Lower lobe of right lung (tissue), 2 donors: ENCODE measurements around the gene STARD3NL. TPM values are rescaled to one million over a fixed set of nuclear protein-coding genes. Genes with fewer than 3 reads are reported as not detected.

Experiments
- ATAC-seq, 2 donors: fragments of 200-7000 bp; cut with Tn5 transposase; one replicate each; pipeline ENCODE4 v1.9.1; 2020 to 2022; ENCODE audit warnings: mild to moderate bottlenecking in 2 of 2, moderate library complexity in 2 of 2
- DNase-seq: peaks from one replicate; pipeline ENCODE4 v3.0.0-alpha.2; 2020
- H3K27ac ChIP-seq: fragments of 200-600 bp; one replicate; pipeline ENCODE4 v1.8.0; 2022
- H3K27me3 ChIP-seq: fragments of 200-600 bp; one replicate; pipeline ENCODE4 v1.8.0; 2022; ENCODE audit warnings: low read depth
- H3K36me3 ChIP-seq: fragments of 200-600 bp; one replicate; pipeline ENCODE4 v1.8.0; 2022; ENCODE audit warnings: mild to moderate bottlenecking
- H3K4me1 ChIP-seq: fragments of 200-600 bp; one replicate; pipeline ENCODE4 v1.8.0; 2022
- H3K4me3 ChIP-seq: fragments of 200-600 bp; one replicate; pipeline ENCODE4 v1.8.0; 2022; ENCODE audit warnings: mild to moderate bottlenecking
- H3K9me3 ChIP-seq: fragments of 200-600 bp; one replicate; pipeline ENCODE4 v1.8.0; 2022
- CTCF ChIP-seq: fragments of 200-600 bp; IDR thresholded peaks from one replicate; pipeline ENCODE4 v1.8.0; 2022; ENCODE audit warnings: antibody characterized with exemption, mild to moderate bottlenecking
- intact Hi-C: fragments of 100-400 bp; cut with DNase I; formaldehyde crosslinking; loops from one replicate; pipeline ENCODE4 v1.11.0; 2022
- total RNA-seq: library from RNA; stranded (reverse); fragmentation: NEBNext Ultra II Directional; extraction: Animal tissue kit (Norgen Biotek cat#: 25700); gene quantifications from one replicate; pipeline ENCODE4 v1.2.1, GENCODE V29; 2021
- donor health status: DM: no; HTN: yes; CAD: no; lungs with severe emphysema.

The STARD3NL gene
- total RNA-seq, 1 donor from 2014 or later = 49.8 TPM

GRCh38 chr7:38142736-38143135 is 35.3 kb upstream of the STARD3NL start:
- intact Hi-C loops = no loop called here
- no peak for TF ChIP-seq CTCF

GRCh38 chr7:38147005-38147404 is 31.0 kb upstream of the STARD3NL start:
- H3K36me3 ChIP-seq = no peaks in the 10 kb centered on the region
- H3K27me3 ChIP-seq = no peaks in the 10 kb centered on the region
- no peaks in the 10 kb centered on the region for H3K4me1 ChIP-seq
- no peaks in the 10 kb centered on the region for H3K9me3 ChIP-seq
- ATAC-seq (peak; percentile 90 to 95), DNase-seq (no peak)
- intact Hi-C loops = no loop called here
- H3K27ac ChIP-seq = no peak overlapping the region
- TF ChIP-seq CTCF = no peak
- no peak overlapping the region for H3K4me3 ChIP-seq

More at GRCh38 chr7:38142736-38143135, 35.3 kb upstream of the STARD3NL start:
- H3K36me3 ChIP-seq = no peaks in the 10 kb centered on the region
- H3K27me3 ChIP-seq = no peaks in the 10 kb centered on the region
- DNase-seq (no peak), ATAC-seq (no peak)
- no peaks in the 10 kb centered on the region for H3K4me1 ChIP-seq
- no peak overlapping the region for H3K27ac ChIP-seq
- H3K9me3 ChIP-seq = no peaks in the 10 kb centered on the region
- no peak overlapping the region for H3K4me3 ChIP-seq

- no peaks in the 10 kb centered on the region for H3K36me3 ChIP-seq
- TF ChIP-seq CTCF = no peak
- no peaks in the 10 kb centered on the region for H3K9me3 ChIP-seq
- ATAC-seq (no peak), DNase-seq (no peak)
- no peak overlapping the region for H3K27ac ChIP-seq
- H3K4me3 ChIP-seq = no peak overlapping the region
- no peaks in the 10 kb centered on the region for H3K4me1 ChIP-seq
- no peaks in the 10 kb centered on the region for H3K27me3 ChIP-seq
- intact Hi-C loops = no loop called here
Measured at GRCh38 chr7:38151556-38151955, 26.5 kb upstream of the STARD3NL start.

- H3K4me1 ChIP-seq = no peaks in the 10 kb centered on the region
- intact Hi-C loops = no loop called here
Measured at GRCh38 chr7:38153515-38153914, 24.5 kb upstream of the STARD3NL start.

GRCh38 chr7:38154278-38154677 is 23.8 kb upstream of the STARD3NL start:
- no peak for ATAC-seq
- H3K4me3 ChIP-seq = no peak overlapping the region
- H3K27me3 ChIP-seq = no peaks in the 10 kb centered on the region
- no peaks in the 10 kb centered on the region for H3K36me3 ChIP-seq
- no peak overlapping the region for H3K27ac ChIP-seq
- TF ChIP-seq CTCF = no peak
- intact Hi-C loops = no loop called here
- no peaks in the 10 kb centered on the region for H3K4me1 ChIP-seq
- H3K9me3 ChIP-seq = no peaks in the 10 kb centered on the region
- DNase-seq = no peak

More at GRCh38 chr7:38153515-38153914, 24.5 kb upstream of the STARD3NL start:
- Histone ChIP-seq H3K27me3 (no peaks in the 10 kb centered on the region), H3K27ac (no peak overlapping the region), H3K9me3 (no peaks in the 10 kb centered on the region), H3K4me3 (no peak overlapping the region), H3K36me3 (no peaks in the 10 kb centered on the region)
- no peak for TF ChIP-seq CTCF
- no peak for DNase-seq
- no peak for ATAC-seq
